ENCODE data around the gene ANKEF1. TPM values are rescaled to one million over a fixed set of nuclear protein-coding genes. Genes with fewer than 3 reads are reported as not detected.

Gene ANKEF1
- 1 to 10 TPM; 3.5 to 6.7 (median 6.1) TPM for total RNA-seq
- long read RNA-seq, donor 1, full-length matches to known transcripts: 2 of 6 reads
- long read RNA-seq, donor 1, partial matches to known transcripts: 4 of 6 reads
- long read RNA-seq, donor 1, other reads (novel, unspliced or antisense): 0 of 6 reads
- long read RNA-seq, donor 2, partial matches to known transcripts: 3 of 3 reads
- long read RNA-seq, donor 2, other reads (novel, unspliced or antisense): 0 of 3 reads

GRCh38 chr20:10034717-10035571 is at the start of gene ANKEF1:
Gene ANKEF1, plus strand, starts transcription at chr20:10034987. Its CDS starts 3,315 bp downstream, at chr20:10038302.
- TF ChIP-seq, protein P1, sequence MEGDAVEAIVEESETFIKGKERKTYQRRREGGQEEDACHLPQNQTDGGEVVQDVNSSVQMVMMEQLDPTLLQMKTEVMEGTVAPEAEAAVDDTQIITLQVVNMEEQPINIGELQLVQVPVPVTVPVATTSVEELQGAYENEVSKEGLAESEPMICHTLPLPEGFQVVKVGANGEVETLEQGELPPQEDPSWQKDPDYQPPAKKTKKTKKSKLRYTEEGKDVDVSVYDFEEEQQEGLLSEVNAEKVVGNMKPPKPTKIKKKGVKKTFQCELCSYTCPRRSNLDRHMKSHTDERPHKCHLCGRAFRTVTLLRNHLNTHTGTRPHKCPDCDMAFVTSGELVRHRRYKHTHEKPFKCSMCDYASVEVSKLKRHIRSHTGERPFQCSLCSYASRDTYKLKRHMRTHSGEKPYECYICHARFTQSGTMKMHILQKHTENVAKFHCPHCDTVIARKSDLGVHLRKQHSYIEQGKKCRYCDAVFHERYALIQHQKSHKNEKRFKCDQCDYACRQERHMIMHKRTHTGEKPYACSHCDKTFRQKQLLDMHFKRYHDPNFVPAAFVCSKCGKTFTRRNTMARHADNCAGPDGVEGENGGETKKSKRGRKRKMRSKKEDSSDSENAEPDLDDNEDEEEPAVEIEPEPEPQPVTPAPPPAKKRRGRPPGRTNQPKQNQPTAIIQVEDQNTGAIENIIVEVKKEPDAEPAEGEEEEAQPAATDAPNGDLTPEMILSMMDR (IDR thresholded peaks at IDR 0.05): no peak
- Histone ChIP-seq H3K4me3 (peak within 1 kb of the TSS; percentile 20), H3K36me3 (ENCODE audit: low read depth) (no peaks in the 10 kb centered on the region), H3K9me3 (no peaks in the 10 kb centered on the region), H3K4me1 (ENCODE audit: low read depth) (peaks cover 11% of the 10 kb centered on the region)
- DNase-seq (peak; percentile 92 to 95 (median 93)), ATAC-seq (peak; percentile 99)
- intact Hi-C loops (cut with DNase I, micrococcal nuclease): no loop called here

GRCh38 chr20:9985281-9985680 is 49.5 kb upstream of the ANKEF1 start:
- intact Hi-C loops (cut with DNase I, micrococcal nuclease): no loop called here

GRCh38 chr20:9985773-9986172 is 49.0 kb upstream of the ANKEF1 start:
- Histone ChIP-seq H3K9me3 (no peaks in the 10 kb centered on the region), H3K36me3 (ENCODE audit: low read depth) (no peaks in the 10 kb centered on the region), H3K4me1 (ENCODE audit: low read depth) (no peaks in the 10 kb centered on the region), H3K4me3 (no peak overlapping the region)
- no peak for ATAC-seq
- TF ChIP-seq, protein P1 (IDR thresholded peaks at IDR 0.05): no peak
- no peak for DNase-seq
- intact Hi-C loops (cut with DNase I, micrococcal nuclease): no loop called here

More at GRCh38 chr20:9985281-9985680, 49.5 kb upstream of the ANKEF1 start:
- H3K4me1 ChIP-seq (ENCODE audit: low read depth): no peaks in the 10 kb centered on the region
- no peak overlapping the region for H3K4me3 ChIP-seq
- ATAC-seq (no peak), DNase-seq (no peak)
- no peaks in the 10 kb centered on the region for H3K36me3 ChIP-seq (ENCODE audit: low read depth)
- no peaks in the 10 kb centered on the region for H3K9me3 ChIP-seq
- TF ChIP-seq, protein P1 (IDR thresholded peaks at IDR 0.05): no peak

GRCh38 chr20:9989066-9989724 is 45.6 kb upstream of the ANKEF1 start:
- intact Hi-C loops (cut with DNase I, micrococcal nuclease): no loop called here
- H3K4me1 ChIP-seq (ENCODE audit: low read depth): no peaks in the 10 kb centered on the region
- ATAC-seq: peak; percentile 12
- no peaks in the 10 kb centered on the region for H3K36me3 ChIP-seq (ENCODE audit: low read depth)
- H3K4me3 ChIP-seq: no peak overlapping the region
- no peaks in the 10 kb centered on the region for H3K9me3 ChIP-seq
- TF ChIP-seq, protein P1 (IDR thresholded peaks at IDR 0.05): no peak
- no peak for DNase-seq

GRCh38 chr20:9993137-9993536 is 41.6 kb upstream of the ANKEF1 start:
- Histone ChIP-seq H3K4me3 (no peak overlapping the region), H3K36me3 (ENCODE audit: low read depth) (no peaks in the 10 kb centered on the region), H3K4me1 (ENCODE audit: low read depth) (no peaks in the 10 kb centered on the region), H3K9me3 (peaks cover 6% of the 10 kb centered on the region)
- no peak for ATAC-seq
- TF ChIP-seq, protein P1 (IDR thresholded peaks at IDR 0.05): no peak
- intact Hi-C loops (cut with DNase I, micrococcal nuclease): no loop called here
- no peak for DNase-seq

All from mucosa of descending colon (tissue), 3 donors.